ENCODE data around the gene ESF1. TPM values are rescaled to one million over a fixed set of nuclear protein-coding genes. Genes with fewer than 3 reads are reported as not detected.

Gene ESF1
- total RNA-seq, 1 experiment from 2014 or later = 36.9 TPM

- Histone ChIP-seq H2AK5ac (ENCODE audit: insufficient read length, low read length) (no peak overlapping the region), H3K14ac (ENCODE audit: insufficient read depth, low read length) (no peak overlapping the region), H3K9me3 (ENCODE audit: control insufficient read depth, low read depth, low read length) (no peaks in the 10 kb centered on the region), H4K8ac (replicated peaks; ENCODE audit: insufficient read length, low read depth, low read length) (no peak overlapping the region), H4K20me1 (ENCODE audit: control insufficient read depth, insufficient read depth, insufficient read length) (no peaks in the 10 kb centered on the region), H3K23me2 (ENCODE audit: insufficient read length, low read depth, low read length, poor library complexity, severe bottlenecking) (no peaks in the 10 kb centered on the region), H3K23ac (ENCODE audit: insufficient read length, low read depth, low read length) (no peak overlapping the region), H2BK20ac (ENCODE audit: low read depth, low read length, poor library complexity, severe bottlenecking) (no peak overlapping the region), H2BK12ac (ENCODE audit: insufficient read length, low read depth, low read length) (no peak overlapping the region), H3K4ac (ENCODE audit: low read depth, low read length) (no peak overlapping the region), H4K91ac (ENCODE audit: insufficient read length, low read depth, low read length) (no peak overlapping the region), H4K5ac (ENCODE audit: insufficient read length, low read depth, low read length) (no peak overlapping the region), H2BK120ac (ENCODE audit: low read depth, low read length, poor library complexity, severe bottlenecking) (no peak overlapping the region), H3K18ac (ENCODE audit: insufficient read length, low read depth, low read length) (no peak overlapping the region), H3K27ac (ENCODE audit: insufficient read length, low read depth, low read length) (no peak overlapping the region), H2AFZ (ENCODE audit: low read length) (no peak overlapping the region), H3K27me3 (ENCODE audit: insufficient read depth, low read length) (no peaks in the 10 kb centered on the region), H3K79me2 (ENCODE audit: insufficient read depth, low read length) (no peaks in the 10 kb centered on the region), H2BK15ac (ENCODE audit: low read depth, low read length) (no peak overlapping the region), H3K56ac (ENCODE audit: insufficient read length, low read depth, low read length) (no peak overlapping the region), H2BK5ac (ENCODE audit: insufficient read length, low read length) (no peak overlapping the region), H3K9ac (ENCODE audit: extremely low read depth, insufficient read length, low read length) (no peak overlapping the region), H3K4me1 (ENCODE audit: insufficient read depth, low read length) (no peaks in the 10 kb centered on the region), H3K4me2 (ENCODE audit: insufficient read depth, insufficient read length, low read length) (no peak overlapping the region), H3T11ph (ENCODE audit: low read length) (no peak overlapping the region), H3K79me1 (ENCODE audit: insufficient read depth, low read depth, low read length, poor library complexity, severe bottlenecking) (no peaks in the 10 kb centered on the region)
- TF ChIP-seq, protein P1, sequence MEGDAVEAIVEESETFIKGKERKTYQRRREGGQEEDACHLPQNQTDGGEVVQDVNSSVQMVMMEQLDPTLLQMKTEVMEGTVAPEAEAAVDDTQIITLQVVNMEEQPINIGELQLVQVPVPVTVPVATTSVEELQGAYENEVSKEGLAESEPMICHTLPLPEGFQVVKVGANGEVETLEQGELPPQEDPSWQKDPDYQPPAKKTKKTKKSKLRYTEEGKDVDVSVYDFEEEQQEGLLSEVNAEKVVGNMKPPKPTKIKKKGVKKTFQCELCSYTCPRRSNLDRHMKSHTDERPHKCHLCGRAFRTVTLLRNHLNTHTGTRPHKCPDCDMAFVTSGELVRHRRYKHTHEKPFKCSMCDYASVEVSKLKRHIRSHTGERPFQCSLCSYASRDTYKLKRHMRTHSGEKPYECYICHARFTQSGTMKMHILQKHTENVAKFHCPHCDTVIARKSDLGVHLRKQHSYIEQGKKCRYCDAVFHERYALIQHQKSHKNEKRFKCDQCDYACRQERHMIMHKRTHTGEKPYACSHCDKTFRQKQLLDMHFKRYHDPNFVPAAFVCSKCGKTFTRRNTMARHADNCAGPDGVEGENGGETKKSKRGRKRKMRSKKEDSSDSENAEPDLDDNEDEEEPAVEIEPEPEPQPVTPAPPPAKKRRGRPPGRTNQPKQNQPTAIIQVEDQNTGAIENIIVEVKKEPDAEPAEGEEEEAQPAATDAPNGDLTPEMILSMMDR (conservative IDR thresholded peaks at IDR 0.05) = no peak
- no CpG with 5 or more reads among the region's 1 CpG for WGBS (ENCODE audit: extremely low coverage, insufficient read length, low lambda C conversion rate)
- no peak overlapping the region for H3K4me3 Mint-ChIP-seq
- no peak overlapping the region for H3K27ac Mint-ChIP-seq
- H3K36me3 Mint-ChIP-seq (ENCODE audit: insufficient read depth in 1 of 3, low read depth in 3 of 3) = 0 out of 7 replicates have a peak, but pooled peaks cover 0 to 2% (median 1%) of the 10 kb centered on the region in 3 experiments
- DNase-seq = no peak
- H3K4me1 Mint-ChIP-seq = peaks cover 0 to 4% of the 10 kb centered on the region in 2 experiments; a peak in 1 of 4 replicates
- H3K27me3 Mint-ChIP-seq (ENCODE audit: low read depth) = peaks cover 2% of the 10 kb centered on the region; the same call in 1 of the 2 replicates
- peaks cover 2 to 4% of the 10 kb centered on the region in 2 experiments; a peak in 2 of 5 replicates for H3K9me3 Mint-ChIP-seq
Measured at GRCh38 chr20:13678944-13679343, 105.8 kb downstream of the ESF1 start.

All from H9 (cell line).